Stimulated activated naive CD8-positive, alpha-beta T cell treated with anti-CD3 and anti-CD28 coated beads, Interleukin-15, Interleukin-2, amounts not matched to agents 100 U/mL and 50 U/mL, for 24 hours (primary cell): ENCODE data around the gene FAAP24.
"Not testable (repeated sequence)": the region's sequence is repeated elsewhere in the genome, so short reads cannot be mapped to it uniquely, and the experiment has no call there.

Experiments
- ATAC-seq: fragments of 150-1000 bp; cut with Tn5 transposase; one replicate; pipeline ENCODE4 v1.10.0; 2021
- DNase-seq: peaks from one replicate; pipeline ENCODE4 v3.0.0; 2021

FAAP24 gene, protein sequence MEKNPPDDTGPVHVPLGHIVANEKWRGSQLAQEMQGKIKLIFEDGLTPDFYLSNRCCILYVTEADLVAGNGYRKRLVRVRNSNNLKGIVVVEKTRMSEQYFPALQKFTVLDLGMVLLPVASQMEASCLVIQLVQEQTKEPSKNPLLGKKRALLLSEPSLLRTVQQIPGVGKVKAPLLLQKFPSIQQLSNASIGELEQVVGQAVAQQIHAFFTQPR

DNA sequence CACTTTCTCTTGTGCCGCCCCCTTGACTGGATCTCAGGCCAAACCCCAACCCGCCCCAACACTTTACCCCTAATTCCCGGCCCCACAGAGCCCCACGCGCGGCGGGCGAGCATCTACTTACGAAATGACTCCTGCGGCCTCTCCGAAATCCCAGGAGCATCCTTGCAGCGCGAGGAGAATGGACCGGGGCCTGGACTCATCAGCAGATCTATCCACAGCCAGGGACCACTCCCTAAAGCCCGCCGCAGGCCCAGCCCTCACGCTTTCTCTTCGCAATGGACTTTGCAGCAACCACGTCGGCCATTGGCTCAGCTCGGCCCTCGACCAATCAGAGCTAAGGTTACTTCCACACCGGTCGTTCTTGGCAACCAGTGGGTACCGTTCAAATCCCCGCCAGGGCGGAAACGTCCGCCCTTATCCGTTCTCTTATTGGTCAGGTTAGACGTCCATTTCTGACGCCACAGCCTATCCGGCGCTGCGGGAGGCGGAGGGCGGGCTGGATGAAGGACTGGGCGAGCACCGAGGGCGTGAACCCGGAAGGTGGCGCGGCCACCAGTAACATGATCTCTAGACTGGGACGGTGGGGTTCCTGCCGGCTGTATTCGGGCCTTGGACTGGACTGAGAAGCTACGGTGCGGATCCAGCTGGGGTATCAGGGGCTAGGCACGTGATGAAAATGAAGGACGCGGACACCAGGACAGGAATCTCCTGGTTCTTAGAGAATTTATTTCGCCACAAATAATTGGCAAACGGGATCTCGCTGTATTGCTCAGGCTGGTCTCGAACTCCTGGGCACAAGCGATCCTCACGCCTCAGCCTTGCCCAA is at the start of gene FAAP24, which contains the start of gene CEP89:
Gene FAAP24, plus strand, starts transcription at position 528 of the 826 bp plus-strand sequence. CDS start 955 bp downstream, outside the sequence.
Gene CEP89, minus strand, starts transcription at position 244 of the 826 bp plus-strand sequence. Its CDS starts 84 bp downstream, at position 160.
- peak; percentile 94 for DNase-seq
- ATAC-seq: peak; percentile 99

DNA sequence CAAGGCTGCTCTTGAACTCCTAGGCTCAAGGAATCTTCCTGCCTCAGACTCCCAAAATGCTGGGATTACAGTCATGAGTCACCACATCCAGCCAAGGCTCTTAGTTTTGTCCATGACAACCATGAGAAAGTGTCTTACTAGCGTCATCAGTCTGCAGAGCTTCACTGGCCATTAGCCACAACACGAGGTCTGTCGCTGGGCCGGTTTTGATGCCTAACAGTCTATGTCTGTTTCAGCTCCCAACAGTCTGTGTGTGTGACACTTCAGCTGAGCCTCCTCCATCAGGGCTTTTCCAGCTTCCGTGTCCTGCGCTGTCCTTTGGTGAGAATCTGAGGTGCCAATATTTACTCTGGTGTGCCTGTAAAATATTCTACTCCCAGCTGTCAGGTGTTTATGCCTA is 47.8 kb upstream of the FAAP24 start:
- no peak for ATAC-seq

DNA sequence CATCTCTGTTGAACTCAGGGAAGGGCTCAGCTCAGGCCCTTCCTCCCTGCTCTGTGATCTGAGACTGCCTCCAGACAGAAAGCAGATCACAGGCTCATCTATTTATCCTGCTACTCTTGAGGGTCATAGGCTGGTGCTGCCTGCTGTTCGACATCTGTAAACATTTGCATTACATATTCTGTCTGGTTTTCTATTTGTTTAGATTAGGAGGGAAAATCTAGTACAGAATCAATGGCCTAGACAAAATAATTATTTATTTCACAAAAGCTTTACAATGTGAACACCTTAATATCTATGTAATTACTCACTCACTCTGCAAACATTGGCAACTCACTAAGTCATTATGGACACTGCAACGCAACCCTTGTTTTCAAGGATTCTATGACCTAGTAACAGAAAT is 43.2 kb upstream of the FAAP24 start:
- DNase-seq: no peak
- no peak for ATAC-seq

More for the DNA sequence above, 47.8 kb upstream of the FAAP24 start:
- DNase-seq: no peak

DNA sequence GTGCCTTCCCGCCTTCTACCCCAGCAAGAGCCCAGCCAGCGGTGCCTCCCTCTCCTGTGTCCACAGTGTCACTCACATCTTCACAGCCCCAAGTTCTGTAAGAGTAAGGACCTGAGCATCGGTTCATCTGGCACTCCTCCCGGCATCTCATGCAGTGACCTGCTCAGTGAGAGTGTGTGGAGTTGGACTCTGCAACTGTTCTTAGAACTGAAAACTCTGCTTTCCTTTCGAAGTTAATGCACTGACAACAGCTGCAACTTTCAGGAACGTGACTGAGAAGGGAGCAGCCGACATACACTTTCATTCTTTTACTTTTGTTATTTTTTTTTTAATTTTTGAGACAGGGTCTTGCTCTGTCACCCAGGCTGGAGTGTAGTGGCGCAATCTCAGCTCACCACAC is 41.5 kb upstream of the FAAP24 start:
- no peak for ATAC-seq
- DNase-seq: no peak

DNA sequence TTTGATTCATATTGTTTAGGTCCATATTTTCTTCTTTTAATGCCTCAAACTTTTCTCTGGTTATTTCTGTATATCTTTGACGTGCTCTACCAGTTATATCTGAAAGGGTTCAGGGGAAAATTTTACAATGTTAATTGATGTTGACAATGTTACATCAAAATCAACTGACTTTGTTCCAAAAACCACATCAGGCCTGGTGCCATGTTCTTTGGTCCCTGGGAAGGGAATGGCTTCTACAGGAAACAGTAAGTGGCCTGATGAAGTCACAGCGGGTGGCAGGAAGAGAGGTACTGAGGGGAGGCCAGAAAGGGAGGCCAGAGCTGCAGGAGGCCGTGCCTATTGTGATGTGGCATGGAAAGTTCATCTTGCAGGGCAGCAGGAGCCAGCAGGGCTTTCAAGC is 38.5 kb upstream of the FAAP24 start:
- DNase-seq: no peak
- ATAC-seq: no peak

DNA sequence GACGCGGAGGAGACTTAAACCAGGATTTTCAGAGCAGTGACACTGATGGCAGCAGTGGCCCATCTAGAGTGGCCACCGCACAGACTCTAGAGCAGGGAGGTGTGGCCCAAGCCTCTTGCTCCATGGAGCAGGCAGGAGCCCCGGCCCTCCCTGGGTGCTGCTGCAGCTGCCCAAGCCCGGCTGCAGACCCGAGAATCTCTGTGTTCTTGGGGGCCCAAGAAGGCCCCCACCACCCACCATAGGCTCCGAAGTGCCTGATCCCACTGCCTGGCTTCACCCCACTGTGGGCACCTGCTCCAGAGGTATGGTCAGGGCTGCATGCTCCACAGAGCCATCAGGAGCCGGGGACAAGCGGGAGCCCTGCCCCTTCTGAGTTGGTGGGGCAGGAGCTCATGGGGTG is 36.4 kb upstream of the FAAP24 start:
- no peak for DNase-seq
- no peak for ATAC-seq

DNA sequence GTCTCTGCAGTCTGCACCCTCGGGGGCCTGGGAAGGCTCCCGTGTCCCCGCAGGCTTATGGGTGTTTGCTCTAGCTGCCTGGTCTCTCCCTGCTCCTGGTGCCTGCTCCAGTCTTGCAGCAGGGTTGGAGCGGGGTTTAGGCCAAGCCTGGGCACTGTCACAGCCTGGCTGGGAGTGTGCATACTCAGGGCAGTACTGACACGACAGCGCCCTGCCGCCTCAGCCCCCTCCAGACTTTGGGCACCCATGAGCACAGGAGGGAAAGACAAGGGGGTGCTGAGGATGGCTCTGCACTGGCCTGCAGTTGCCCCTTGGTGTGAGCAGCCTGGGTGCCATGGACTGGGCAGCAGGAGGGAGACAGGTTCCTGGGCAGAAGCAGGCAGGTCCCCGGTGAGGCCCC is 36.0 kb upstream of the FAAP24 start:
- ATAC-seq: no peak
- no peak for DNase-seq

DNA sequence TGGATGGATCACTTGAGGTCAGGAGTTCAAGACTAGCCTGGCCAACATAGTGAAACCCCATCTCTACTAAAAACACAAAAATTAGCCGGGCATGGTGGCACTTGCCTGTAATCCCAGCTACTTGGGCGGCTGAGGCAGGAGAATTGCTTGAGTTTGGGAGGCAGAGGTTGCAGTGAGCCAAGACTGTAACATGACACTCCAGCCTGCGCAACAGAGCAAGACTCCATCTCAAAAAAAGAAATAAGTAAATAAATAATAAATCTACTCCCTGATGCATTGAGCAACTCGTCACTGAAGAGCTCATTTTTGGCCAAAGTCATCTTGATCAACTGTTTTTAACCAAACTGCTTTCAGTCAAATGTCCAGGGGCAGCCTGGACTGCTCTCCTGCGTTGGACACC is 30.8 kb upstream of the FAAP24 start:
- not testable (repeated sequence) for DNase-seq, ATAC-seq

DNA sequence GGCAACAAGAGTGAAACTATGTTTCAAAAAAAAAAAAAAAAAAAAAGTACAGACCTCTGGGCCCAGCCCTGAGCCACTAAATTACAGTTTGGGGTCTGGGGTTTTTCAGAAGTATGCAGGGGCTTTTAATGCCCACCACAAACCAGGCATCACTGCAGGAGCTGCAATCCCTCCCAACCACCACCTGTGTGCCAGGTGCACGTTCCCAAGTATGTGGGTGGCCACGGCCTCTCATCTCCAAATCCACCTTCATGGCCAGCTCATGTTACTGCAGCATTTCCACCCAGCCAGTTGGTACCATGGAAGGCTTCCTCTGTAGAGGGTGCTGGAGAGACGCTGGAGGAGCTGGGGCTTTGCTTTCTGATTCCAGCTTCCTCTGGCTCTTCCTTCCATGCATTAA is 26.8 kb upstream of the FAAP24 start:
- no peak for ATAC-seq
- no peak for DNase-seq

DNA sequence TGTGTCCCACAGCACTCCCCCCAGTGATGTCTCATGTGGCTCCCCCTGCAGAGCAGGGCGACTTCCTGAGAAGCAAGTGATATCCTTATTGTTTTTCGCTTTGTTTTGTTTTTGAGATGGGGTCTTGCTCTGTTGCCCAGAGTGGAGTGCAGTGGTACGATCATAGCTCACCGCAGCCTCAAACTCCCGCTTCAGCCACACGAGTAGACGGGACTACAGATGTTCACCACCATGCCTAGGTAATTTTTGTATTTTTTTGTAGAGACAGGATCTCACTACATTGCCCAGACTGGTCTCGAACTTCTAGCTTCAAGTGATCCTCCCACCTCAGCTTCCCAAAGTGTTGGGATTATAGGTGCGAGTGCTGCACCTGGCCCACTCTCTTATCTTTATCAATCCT is 5.3 kb upstream of the FAAP24 start:
- ATAC-seq (no peak), DNase-seq (no peak)

DNA sequence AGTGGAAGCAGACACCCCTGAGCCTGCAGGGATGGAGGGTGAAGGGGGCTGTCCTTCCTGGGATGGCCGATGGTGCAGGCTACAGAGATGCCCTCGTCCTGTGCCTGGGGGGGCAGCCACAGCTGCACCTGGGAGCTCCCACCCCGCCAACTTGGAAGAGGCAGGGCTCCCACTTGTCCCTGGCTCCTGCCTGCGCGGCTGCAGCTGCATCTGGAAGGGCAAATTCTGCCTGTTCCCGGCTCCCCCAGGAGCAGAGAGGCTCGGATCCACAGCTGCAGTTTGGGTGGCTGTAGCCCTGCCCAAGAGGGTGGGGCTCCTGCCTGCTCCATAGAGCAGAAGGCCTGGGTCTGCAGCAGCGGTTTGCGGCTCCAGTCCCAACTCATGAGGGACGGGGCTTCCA is 2.5 kb upstream of the FAAP24 start:
- DNase-seq (no peak), ATAC-seq (no peak)

DNA sequence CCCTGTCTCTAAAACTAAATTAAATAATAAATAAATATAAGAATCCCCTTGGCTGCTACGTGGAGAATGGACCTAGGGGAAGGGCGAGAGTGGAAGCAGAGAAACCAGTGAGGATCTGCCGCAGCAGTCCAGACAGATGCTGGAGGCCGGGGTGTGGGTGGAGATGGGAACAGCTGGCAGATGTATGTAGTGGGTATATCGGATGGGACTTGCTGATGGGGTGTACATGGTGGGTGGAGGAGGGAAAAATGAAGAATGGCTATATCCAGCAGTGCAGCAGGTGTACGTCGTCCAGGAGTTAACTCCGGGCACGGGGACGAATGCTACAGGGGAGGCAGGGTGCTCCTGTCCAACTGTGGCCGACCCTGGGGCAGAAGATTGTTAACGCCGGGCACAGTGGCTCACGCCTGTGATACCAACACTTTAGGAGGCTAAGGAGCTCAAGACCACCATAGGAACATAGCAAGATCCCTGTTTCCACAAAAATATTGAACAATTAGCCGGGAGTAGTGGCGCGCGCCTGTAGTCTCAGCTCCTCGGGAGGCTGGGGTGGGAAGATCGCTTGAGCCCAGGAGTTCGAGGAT is 938 bp upstream of the FAAP24 start:
- ATAC-seq (no peak), DNase-seq (no peak)

DNA sequence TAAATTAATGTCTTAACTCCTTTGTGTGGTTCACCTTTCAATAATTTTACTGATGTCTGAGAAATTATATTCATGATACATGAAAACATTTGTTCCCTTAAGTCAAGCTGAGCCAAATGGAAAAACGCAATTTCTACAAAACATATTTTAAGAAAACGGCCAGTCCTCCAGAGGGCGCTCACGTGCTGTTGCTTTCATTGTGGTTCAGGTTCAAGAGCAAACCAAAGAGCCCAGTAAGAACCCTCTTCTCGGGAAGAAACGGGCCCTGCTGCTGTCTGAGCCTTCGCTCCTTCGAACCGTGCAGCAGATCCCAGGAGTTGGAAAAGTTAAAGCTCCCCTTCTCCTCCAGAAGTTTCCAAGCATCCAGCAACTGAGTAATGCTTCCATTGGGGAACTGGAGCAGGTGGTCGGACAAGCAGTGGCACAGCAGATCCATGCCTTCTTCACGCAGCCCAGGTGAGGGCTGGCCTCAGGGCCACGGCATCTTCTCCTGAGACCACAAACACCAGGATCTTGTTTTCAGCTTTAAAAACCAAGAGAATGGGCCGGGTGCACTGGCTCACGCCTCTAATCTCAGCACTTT is 4.3 kb downstream of the FAAP24 start:
- no peak for ATAC-seq
- peak; percentile 77 for DNase-seq

DNA sequence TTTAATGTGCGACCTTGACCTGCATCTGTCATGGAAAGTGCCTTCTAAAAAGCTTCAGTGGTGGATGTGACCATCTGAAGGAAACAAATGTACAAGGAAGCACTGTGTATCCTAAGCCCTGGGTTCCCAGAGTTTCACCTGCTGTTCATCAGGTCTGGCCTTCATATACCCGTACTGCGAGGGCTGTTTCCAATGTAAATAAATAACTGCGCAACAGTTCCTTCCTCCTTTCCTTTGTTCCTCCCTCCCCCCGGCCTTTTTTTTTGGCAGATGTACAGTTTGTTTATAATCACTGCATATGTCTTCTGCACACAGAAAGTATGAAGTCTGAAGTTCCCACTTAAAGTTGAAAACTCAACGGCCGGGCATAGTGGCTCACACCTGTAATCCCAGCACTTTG is 5.2 kb downstream of the FAAP24 start:
- no peak for ATAC-seq
- no peak for DNase-seq

DNA sequence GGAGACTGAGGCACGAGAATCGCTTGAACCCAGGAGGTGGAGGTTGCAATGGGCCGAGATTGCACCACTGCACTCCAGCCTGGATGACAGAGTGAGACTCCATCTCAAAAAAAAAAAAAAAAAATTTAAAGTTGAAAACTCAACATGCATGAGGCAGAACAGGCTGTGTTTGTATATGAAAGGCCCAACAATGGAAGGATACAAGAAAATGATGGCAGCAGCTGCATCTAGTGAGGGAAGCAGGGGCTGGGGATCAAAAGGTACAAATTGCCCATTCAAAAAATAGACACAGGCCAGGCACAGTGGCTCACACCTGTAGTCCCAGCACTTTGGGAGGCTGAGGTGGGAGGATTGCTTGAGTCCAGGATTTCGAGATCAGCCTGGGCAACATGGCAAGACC is 5.8 kb downstream of the FAAP24 start:
- ATAC-seq, DNase-seq: not testable (repeated sequence)

DNA sequence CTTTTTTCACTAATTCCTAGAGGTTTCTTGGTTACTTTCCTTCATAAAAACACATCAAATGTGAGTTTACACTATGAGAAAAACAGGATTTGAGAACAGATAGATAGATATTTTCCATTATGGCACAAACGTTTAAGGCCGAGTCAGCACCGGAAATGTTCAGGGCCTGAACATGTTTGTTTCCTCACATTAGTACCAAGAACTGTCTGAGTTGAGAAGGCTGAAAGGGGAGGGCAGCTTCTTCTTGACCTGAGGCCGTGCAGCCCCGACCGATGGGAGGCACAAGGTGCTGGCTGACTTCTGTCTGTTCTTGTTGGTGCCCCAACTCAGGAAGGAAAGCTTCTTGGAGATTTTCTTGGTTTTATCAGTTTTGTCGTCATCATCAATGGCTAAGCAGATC is 7.8 kb downstream of the FAAP24 start:
- ATAC-seq, DNase-seq: not testable (repeated sequence)

DNA sequence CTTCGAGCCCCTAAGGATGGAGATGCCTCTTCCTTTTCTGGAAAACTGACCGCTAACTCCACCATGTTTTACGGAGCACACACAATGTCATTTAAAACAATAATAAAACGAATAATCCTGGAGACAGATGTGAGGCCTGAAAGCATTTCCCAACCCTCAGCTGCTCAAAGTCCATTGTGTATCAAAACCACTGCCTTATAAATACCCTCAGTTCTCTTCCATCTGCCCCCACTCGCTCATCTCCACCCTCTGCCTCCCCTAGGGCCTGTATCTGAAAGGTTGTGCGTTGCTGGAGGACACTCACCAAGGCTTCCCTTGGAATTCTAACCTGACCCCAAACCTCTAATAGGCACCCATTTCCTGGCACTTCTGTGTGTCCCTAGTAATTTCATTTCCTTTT is 10.4 kb downstream of the FAAP24 start:
- DNase-seq, ATAC-seq: not testable (repeated sequence)

DNA sequence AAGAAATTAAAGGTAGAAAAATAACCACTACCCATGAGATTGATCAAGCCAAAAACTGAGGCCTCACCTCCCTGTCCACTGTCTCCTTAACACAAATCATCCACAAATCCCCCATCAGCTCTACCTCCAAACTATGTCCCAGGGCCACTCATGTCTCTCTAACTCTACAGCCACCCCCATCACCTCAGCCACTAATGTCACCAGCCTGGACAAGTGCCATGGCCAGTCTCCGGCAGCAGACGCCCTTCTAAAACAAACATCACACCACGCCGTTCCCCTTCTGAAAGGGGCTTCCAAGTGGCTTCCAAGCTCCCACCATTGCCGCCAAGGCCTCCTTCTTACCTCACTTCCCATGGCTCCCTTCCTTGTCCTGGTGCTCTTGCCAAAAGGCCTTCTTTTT is 16.2 kb downstream of the FAAP24 start:
- not testable (repeated sequence) for ATAC-seq, DNase-seq

DNA sequence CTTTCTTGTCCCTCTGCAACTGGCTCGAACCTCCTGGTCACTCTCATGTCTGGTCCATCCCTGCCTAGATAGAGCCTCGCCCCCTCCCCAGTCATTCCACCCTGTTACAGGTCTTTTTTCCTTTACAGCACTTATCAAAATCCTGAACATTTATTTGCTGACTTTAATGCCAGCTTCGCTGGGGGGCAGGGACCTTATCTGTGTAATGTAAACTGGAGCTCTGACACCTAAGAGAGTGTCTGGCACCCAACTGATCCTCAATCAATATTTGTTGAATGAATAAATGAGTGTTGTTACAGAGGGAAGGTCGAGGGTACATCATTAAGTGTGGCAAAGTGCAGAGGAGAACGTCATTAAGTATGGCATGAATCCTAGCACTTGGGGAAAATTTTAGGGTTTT is 16.7 kb downstream of the FAAP24 start:
- ATAC-seq: no peak

DNA sequence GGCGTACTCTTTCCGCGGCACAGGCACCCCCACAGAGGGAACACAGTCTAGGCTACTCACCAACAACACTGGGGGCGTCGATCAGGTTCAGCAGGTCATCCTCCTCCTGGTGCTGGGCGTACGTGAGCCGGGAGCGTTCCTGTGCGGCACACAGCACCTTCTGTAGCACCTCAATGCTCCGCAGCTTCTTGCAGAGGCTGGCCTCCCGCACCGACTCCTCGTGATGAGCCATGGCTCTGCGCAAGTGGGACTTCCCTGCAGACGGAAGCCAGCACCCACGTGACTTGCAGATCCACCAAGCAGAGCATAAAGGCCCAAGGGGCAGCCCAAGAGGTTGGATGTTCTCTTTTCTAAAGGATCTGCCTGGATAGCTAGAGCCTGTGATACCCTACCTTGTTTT is 23.9 kb downstream of the FAAP24 start:
- not testable (repeated sequence) for ATAC-seq, DNase-seq

More for the DNA sequence above, 16.7 kb downstream of the FAAP24 start:
- DNase-seq: no peak

DNA sequence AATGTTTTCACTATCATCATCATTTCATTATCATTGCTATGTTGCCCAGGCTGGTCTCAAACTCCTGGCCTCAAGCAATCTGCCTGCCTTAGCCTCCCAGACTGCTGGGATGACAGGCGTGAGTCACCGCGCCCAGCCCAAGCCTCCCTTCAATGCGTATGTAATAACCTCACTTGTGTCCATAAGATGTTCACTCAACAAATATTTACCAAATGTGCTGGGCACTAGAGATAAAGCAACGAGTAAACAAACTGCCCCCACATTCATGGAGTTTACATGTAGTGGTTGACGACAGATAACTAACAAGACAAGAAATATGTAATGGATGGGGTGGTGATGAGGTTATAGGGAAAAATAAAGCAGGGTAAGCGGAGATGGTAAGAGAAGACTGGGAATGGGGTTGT is 25.0 kb downstream of the FAAP24 start:
- not testable (repeated sequence) for ATAC-seq, DNase-seq

DNA sequence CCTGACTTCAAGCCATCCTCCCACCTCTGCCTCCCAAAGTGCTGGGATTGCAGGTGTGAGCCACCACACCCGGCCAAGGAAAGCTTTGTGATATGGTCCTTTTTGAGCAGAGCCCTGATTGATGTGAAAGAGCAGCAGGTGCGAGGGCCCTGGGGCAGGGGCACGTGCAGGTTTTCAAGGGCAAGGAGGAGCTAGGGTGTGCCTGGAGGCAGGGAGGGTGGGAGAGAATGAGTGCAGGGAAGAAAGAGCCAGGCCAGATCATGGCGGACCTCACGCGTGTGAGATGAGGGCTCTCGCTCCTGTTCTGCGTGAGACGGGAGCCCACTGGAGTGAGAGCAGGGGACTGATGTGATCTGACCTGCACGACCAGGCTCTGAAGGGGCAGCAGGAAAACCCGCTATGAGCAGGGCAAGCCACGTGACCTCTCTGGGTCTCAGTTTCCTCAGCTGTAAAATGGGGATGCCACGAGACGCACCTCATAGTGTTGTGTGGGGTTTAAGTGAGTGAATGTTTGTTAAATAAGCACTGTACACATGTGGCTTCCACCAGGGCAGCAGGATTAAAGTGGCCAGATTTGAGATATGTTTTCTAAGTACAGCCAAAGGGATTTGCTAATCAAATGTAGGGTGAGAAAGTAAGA is 25.8 kb downstream of the FAAP24 start:
- DNase-seq (no peak), ATAC-seq (no peak)
